CD14-positive monocyte (primary cell): Measurements from ENCODE around the gene H19. TPM values are rescaled to one million over a fixed set of nuclear protein-coding genes. Genes with fewer than 3 reads are reported as not detected.

Experiments used
- DNase-seq, 3 donors: peaks; one replicate each; pipeline ENCODE4 v3.0.0-alpha.2; 2011 to 2022
- H2AFZ ChIP-seq: 2 replicates; pipeline ENCODE4 v1.6.0; 2012; ENCODE audit warnings: mild to moderate bottlenecking, low read depth, low read length, inconsistent platforms; ENCODE audit not compliant: insufficient read depth, poor library complexity, severe bottlenecking
- H3K27ac ChIP-seq, 2 donors: 1 replicate in 1 of 2; 2 replicates in 1 of 2; pipeline ENCODE4 v1.5.1; 2012 to 2013; ENCODE audit warnings: low read length in 2 of 2, control low read depth in 1 of 2, inconsistent platforms in 1 of 2, low read depth in 1 of 2, mild to moderate bottlenecking in 1 of 2
- H3K27me3 ChIP-seq, 2 donors: one replicate each; pipeline versions ENCODE4 v1.6.0 to v1.6.1; 2011 to 2013; ENCODE audit warnings: low read length in 2 of 2; ENCODE audit not compliant: control insufficient read depth in 2 of 2, insufficient read depth in 2 of 2
- H3K36me3 ChIP-seq, 2 donors: replicated peaks in 1 of 2; 1 replicate in 1 of 2; 2 replicates in 1 of 2; pipeline versions ENCODE4 v1.5.1 to v1.6.1; 2012 to 2013; ENCODE audit warnings: low read length in 2 of 2, control low read depth in 1 of 2, inconsistent platforms in 1 of 2, mild to moderate bottlenecking in 1 of 2; ENCODE audit not compliant: insufficient read depth in 2 of 2, control insufficient read depth in 1 of 2
- H3K4me1 ChIP-seq, 2 donors: 1 replicate in 1 of 2; 2 replicates in 1 of 2; pipeline versions ENCODE4 v1.5.1 to v1.6.1; 2012 to 2013; ENCODE audit warnings: low read length in 2 of 2, control low read depth in 1 of 2, inconsistent platforms in 1 of 2, mild to moderate bottlenecking in 1 of 2, moderate library complexity in 1 of 2; ENCODE audit not compliant: insufficient read depth in 2 of 2, control insufficient read depth in 1 of 2
- H3K4me2 ChIP-seq: replicated peaks from 2 replicates; pipeline ENCODE3; 2012; ENCODE audit warnings: low read length, moderate library complexity, mild to moderate bottlenecking; ENCODE audit not compliant: poor library complexity, severe bottlenecking; ENCODE audit errors: extremely low read depth
- H3K4me3 ChIP-seq, 3 experiments: fragments of 200-600 bp in 1 of 3; sonication (generic) in 1 of 3; replicated peaks in 1 of 3; 1 replicate in 2 of 3; 2 replicates in 1 of 3; pipeline ENCODE4 v1.5.1; 2011 to 2013; ENCODE audit warnings: low read length in 3 of 3, mild to moderate bottlenecking in 3 of 3, control low read depth in 2 of 3, low read depth in 2 of 3, inconsistent platforms in 1 of 3, moderate library complexity in 1 of 3
- H3K79me2 ChIP-seq: 2 replicates; pipeline ENCODE4 v1.6.0; 2012; ENCODE audit warnings: mild to moderate bottlenecking, control low read depth, inconsistent platforms, low read length, moderate library complexity; ENCODE audit not compliant: insufficient read depth
- H3K9ac ChIP-seq: 2 replicates; pipeline ENCODE4 v1.6.0; 2017; ENCODE audit warnings: low read length, mild to moderate bottlenecking; ENCODE audit not compliant: insufficient read depth, poor library complexity, severe bottlenecking
- H3K9me3 ChIP-seq, 2 donors: replicated peaks in 1 of 2; 1 replicate in 1 of 2; 2 replicates in 1 of 2; pipeline versions ENCODE4 v1.5.1 to v1.6.1; 2012 to 2013; ENCODE audit warnings: low read length in 2 of 2, control low read depth in 1 of 2; ENCODE audit not compliant: control insufficient read depth in 1 of 2, insufficient read depth in 1 of 2
- H4K20me1 ChIP-seq: 2 replicates; pipeline ENCODE4 v1.6.0; 2012; ENCODE audit warnings: mild to moderate bottlenecking, low read length, control low read depth, moderate library complexity; ENCODE audit not compliant: insufficient read depth
- H3K27ac Mint-ChIP-seq, 7 donors: one replicate each; pipeline ENCODE4 v1.8.0; 2020; ENCODE audit warnings: mild to moderate bottlenecking in 7 of 7, mixed read lengths in 7 of 7, moderate library complexity in 6 of 7, inconsistent platforms in 2 of 7
- H3K27me3 Mint-ChIP-seq, 3 donors: one replicate each; pipeline ENCODE4 v1.8.0; 2021 to 2022; ENCODE audit warnings: low read depth in 3 of 3, mild to moderate bottlenecking in 3 of 3, mixed read lengths in 3 of 3, moderate library complexity in 3 of 3, inconsistent platforms in 1 of 3
- H3K36me3 Mint-ChIP-seq, 2 donors: one replicate each; pipeline ENCODE4 v1.8.0; 2020; ENCODE audit warnings: mixed read lengths in 2 of 2, inconsistent platforms in 1 of 2, mild to moderate bottlenecking in 1 of 2
- H3K4me1 Mint-ChIP-seq: one replicate; pipeline ENCODE4 v1.8.0; 2020; ENCODE audit warnings: mild to moderate bottlenecking, mixed read lengths
- H3K4me3 Mint-ChIP-seq, 2 donors: one replicate each; pipeline ENCODE4 v1.8.0; 2020; ENCODE audit warnings: mild to moderate bottlenecking in 2 of 2, mixed read lengths in 2 of 2, moderate library complexity in 1 of 2
- H3K9me3 Mint-ChIP-seq, 7 donors: one replicate each; pipeline ENCODE4 v1.8.0; 2020 to 2022; ENCODE audit warnings: mixed read lengths in 7 of 7, mild to moderate bottlenecking in 6 of 7, moderate library complexity in 6 of 7, inconsistent platforms in 2 of 7
- WGBS: methylation state at CpG from one replicate; pipeline ENCODE4 v1.1.5; 2013; ENCODE audit warnings: missing lambda C conversion rate; ENCODE audit not compliant: insufficient coverage; 5-methylcytosine and 5-hydroxymethylcytosine counted together
- intact Hi-C, 2 donors: fragments of 100-400 bp; cut with micrococcal nuclease; formaldehyde crosslinking; loops; one replicate each; pipeline versions ENCODE4 v1.15.0 to v1.15.1; 2023
- polyA plus RNA-seq, 3 donors: library from polyadenylated mRNA; depleted of rRNA in 1 of 3; unstranded in 2 of 3; stranded (reverse) in 1 of 3; fragments of 300-500 nt in 2 of 3; fragments of >200 nt in 1 of 3; fragmentation: Illumina TruSeq in 2 of 3; gene quantifications; 1 replicate in 2 of 3; 2 replicates in 1 of 3; pipeline ENCODE4 v1.2.3, GENCODE V29; 2012 to 2021
- TF ChIP-seq, protein P1 (sequence below): fragments of 200-600 bp; IDR thresholded peaks from one replicate; pipeline ENCODE4 v1.8.0; 2022; ENCODE audit warnings: antibody characterized with exemption, mild to moderate bottlenecking

The H19 gene
- polyA plus RNA-seq, 3 donors, result 0.47 TPM; not detected in 2

- no peak overlapping the region for H3K4me3 ChIP-seq
- no peak overlapping the region for H3K27ac ChIP-seq
- H3K9me3 ChIP-seq, result no peaks in the 10 kb centered on the region
- H3K9me3 Mint-ChIP-seq, result no peaks in the 10 kb centered on the region
- H3K36me3 ChIP-seq, result no peaks in the 10 kb centered on the region
- DNase-seq, result no peak
- H3K4me2 ChIP-seq, result no peak overlapping the region
- H3K27ac Mint-ChIP-seq, result no peak overlapping the region
- intact Hi-C loops, result no loop called here
- H3K9ac ChIP-seq, result no peak overlapping the region
- no peaks in the 10 kb centered on the region for H3K36me3 Mint-ChIP-seq
- no peaks in the 10 kb centered on the region for H3K4me1 Mint-ChIP-seq
- H3K27me3 ChIP-seq, result no peaks in the 10 kb centered on the region
- H3K27me3 Mint-ChIP-seq, result no peaks in the 10 kb centered on the region
- no peaks in the 10 kb centered on the region for H3K4me1 ChIP-seq
- no peak overlapping the region for H3K4me3 Mint-ChIP-seq
- H3K79me2 ChIP-seq, result no peaks in the 10 kb centered on the region
- no peaks in the 10 kb centered on the region for H4K20me1 ChIP-seq
- TF ChIP-seq, protein P1, sequence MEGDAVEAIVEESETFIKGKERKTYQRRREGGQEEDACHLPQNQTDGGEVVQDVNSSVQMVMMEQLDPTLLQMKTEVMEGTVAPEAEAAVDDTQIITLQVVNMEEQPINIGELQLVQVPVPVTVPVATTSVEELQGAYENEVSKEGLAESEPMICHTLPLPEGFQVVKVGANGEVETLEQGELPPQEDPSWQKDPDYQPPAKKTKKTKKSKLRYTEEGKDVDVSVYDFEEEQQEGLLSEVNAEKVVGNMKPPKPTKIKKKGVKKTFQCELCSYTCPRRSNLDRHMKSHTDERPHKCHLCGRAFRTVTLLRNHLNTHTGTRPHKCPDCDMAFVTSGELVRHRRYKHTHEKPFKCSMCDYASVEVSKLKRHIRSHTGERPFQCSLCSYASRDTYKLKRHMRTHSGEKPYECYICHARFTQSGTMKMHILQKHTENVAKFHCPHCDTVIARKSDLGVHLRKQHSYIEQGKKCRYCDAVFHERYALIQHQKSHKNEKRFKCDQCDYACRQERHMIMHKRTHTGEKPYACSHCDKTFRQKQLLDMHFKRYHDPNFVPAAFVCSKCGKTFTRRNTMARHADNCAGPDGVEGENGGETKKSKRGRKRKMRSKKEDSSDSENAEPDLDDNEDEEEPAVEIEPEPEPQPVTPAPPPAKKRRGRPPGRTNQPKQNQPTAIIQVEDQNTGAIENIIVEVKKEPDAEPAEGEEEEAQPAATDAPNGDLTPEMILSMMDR, result no peak
- H2AFZ ChIP-seq, result no peak overlapping the region
- no CpG with 5 or more reads among the region's 18 CpGs for WGBS
Observed at GRCh38 chr11:2036863-2037486, 39.3 kb upstream of the H19 start.

DNA sequence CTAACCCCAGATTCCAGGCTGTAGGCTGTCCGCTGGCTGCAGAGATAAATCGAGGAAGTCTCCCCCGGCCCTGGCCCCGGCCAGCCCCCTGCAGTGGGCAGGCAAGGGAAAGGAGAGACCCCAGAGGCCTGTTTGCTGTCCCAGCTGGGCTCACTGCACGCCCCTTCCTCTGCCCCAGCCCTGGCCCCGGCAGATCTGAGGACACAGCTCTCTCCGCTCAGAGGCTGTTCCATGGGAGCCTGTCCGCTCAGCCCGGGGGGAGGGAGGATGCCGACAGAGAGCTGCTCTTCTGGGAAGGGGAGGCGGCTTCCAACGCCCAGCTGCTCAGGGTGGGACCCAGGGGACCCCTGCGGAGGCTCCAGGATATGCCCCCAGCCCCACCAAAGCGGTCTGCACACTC lies 37.7 kb upstream of the H19 start:
- no peaks in the 10 kb centered on the region for H3K36me3 Mint-ChIP-seq
- no peak for DNase-seq
- WGBS, result no CpG with 5 or more reads among the region's 14 CpGs
- H3K4me1 ChIP-seq, result no peaks in the 10 kb centered on the region
- H3K4me1 Mint-ChIP-seq, result no peaks in the 10 kb centered on the region
- no peak overlapping the region for H3K4me3 ChIP-seq
- no peaks in the 10 kb centered on the region for H3K9me3 ChIP-seq
- H3K27me3 ChIP-seq, result no peaks in the 10 kb centered on the region
- no peaks in the 10 kb centered on the region for H4K20me1 ChIP-seq
- H3K9ac ChIP-seq, result no peak overlapping the region
- H3K27me3 Mint-ChIP-seq, result no peaks in the 10 kb centered on the region
- H3K27ac Mint-ChIP-seq, result no peak overlapping the region
- intact Hi-C loops, result no loop called here
- no peak overlapping the region for H3K27ac ChIP-seq
- TF ChIP-seq, protein P1, result no peak
- H3K36me3 ChIP-seq, result no peaks in the 10 kb centered on the region
- H2AFZ ChIP-seq, result no peak overlapping the region
- H3K4me3 Mint-ChIP-seq, result no peak overlapping the region
- no peaks in the 10 kb centered on the region for H3K9me3 Mint-ChIP-seq
- no peaks in the 10 kb centered on the region for H3K79me2 ChIP-seq
- H3K4me2 ChIP-seq, result no peak overlapping the region
